Endothelial cell of umbilical vein (primary cell): ENCODE data around the gene RIMBP2.

ENCODE experiments used
- EZH2 ChIP-seq: IDR thresholded peaks from 2 replicates; pipeline ENCODE4 v1.6.1; 2012; ENCODE audit warnings: borderline replicate concordance, low read depth, mild to moderate bottlenecking, moderate library complexity, low read length, inconsistent platforms; ENCODE audit not compliant: severe bottlenecking
- TF ChIP-seq, protein P1 (sequence below), 2 donors: IDR thresholded peaks; 1 replicate in 1 of 2; 2 replicates in 1 of 2; pipeline ENCODE4 v1.5.1; 2011; ENCODE audit warnings: low read length in 2 of 2, mild to moderate bottlenecking in 2 of 2, moderate library complexity in 2 of 2, control low read depth in 1 of 2, inconsistent platforms in 1 of 2, low read depth in 1 of 2; ENCODE audit not compliant: insufficient read depth in 1 of 2; ENCODE audit errors: extremely low read depth in 1 of 2
- TF ChIP-seq, protein P2 (sequence below): IDR thresholded peaks from 2 replicates; pipeline ENCODE4 v1.6.1; 2011; ENCODE audit not compliant: insufficient read depth, insufficient read length

DNA sequence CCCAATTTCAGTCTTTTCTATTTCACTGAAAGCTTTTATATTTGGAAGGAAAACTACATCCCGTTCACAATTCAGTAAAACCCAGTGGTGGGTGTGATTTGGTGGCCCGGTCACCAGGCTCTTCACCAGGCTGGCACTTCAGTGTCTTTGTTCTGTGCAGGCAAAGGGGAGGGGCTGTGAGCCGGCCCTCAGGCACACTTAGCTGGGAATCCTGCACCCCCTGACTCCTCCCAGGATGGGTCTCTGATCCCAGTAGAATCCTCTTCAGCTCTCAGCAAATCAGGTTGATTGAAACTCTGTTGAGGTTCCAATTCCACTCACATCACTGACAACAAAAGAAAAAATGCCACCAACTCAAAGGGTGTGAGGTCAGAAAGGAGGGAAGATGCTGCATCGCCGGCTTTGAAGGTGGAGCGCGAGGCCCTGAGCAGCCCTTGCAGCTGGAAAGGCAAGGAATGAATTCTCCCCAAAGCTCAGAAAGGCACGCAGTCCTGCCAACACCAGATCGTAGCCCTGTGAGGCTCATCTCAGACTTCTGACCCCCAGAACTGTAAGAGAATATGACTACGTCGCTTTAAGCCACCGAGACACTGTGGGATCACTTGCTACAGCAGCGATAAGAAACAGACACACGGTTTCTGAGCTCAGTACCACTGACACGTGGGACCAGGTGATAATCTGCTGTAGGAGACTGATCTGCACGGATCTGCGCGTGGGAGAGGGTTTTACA lies 211.8 kb downstream of the RIMBP2 start:
- TF ChIP-seq, protein P1, sequence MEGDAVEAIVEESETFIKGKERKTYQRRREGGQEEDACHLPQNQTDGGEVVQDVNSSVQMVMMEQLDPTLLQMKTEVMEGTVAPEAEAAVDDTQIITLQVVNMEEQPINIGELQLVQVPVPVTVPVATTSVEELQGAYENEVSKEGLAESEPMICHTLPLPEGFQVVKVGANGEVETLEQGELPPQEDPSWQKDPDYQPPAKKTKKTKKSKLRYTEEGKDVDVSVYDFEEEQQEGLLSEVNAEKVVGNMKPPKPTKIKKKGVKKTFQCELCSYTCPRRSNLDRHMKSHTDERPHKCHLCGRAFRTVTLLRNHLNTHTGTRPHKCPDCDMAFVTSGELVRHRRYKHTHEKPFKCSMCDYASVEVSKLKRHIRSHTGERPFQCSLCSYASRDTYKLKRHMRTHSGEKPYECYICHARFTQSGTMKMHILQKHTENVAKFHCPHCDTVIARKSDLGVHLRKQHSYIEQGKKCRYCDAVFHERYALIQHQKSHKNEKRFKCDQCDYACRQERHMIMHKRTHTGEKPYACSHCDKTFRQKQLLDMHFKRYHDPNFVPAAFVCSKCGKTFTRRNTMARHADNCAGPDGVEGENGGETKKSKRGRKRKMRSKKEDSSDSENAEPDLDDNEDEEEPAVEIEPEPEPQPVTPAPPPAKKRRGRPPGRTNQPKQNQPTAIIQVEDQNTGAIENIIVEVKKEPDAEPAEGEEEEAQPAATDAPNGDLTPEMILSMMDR (IDR thresholded peaks at IDR 0.05; ENCODE audit: extremely low read depth in 1 of 2, insufficient read depth in 1 of 2, low read depth in 1 of 2, low read length in 2 of 2): no peak
- TF ChIP-seq, protein P2, sequence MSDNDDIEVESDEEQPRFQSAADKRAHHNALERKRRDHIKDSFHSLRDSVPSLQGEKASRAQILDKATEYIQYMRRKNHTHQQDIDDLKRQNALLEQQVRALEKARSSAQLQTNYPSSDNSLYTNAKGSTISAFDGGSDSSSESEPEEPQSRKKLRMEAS: no peak
- TF ChIP-seq EZH2: no peak
